Stomach smooth muscle (tissue), 2 donors: ENCODE measurements around the gene RPS27L.

ENCODE experiments used
- H3K27ac ChIP-seq: one replicate; pipeline ENCODE4 v1.7.0; 2013; ENCODE audit warnings: mild to moderate bottlenecking, low read length, inconsistent platforms
- H3K27me3 ChIP-seq, 2 donors: one replicate each; pipeline ENCODE4 v1.7.0; 2013; ENCODE audit warnings: low read length in 2 of 2; ENCODE audit not compliant: insufficient read depth in 2 of 2, control insufficient read depth in 1 of 2
- H3K36me3 ChIP-seq, 2 donors: one replicate each; pipeline ENCODE4 v1.7.0; 2013; ENCODE audit warnings: low read length in 2 of 2; ENCODE audit not compliant: control insufficient read depth in 2 of 2, insufficient read depth in 2 of 2
- H3K4me1 ChIP-seq: one replicate; pipeline ENCODE4 v1.7.0; 2013; ENCODE audit warnings: low read length; ENCODE audit not compliant: control insufficient read depth, insufficient read depth
- H3K4me3 ChIP-seq, 2 donors: one replicate each; pipeline ENCODE4 v1.7.0; 2013; ENCODE audit warnings: low read length in 2 of 2
- H3K9ac ChIP-seq, 2 donors: one replicate each; pipeline ENCODE4 v1.7.0; 2013; ENCODE audit warnings: low read length in 2 of 2, mild to moderate bottlenecking in 1 of 2
- H3K9me3 ChIP-seq, 2 donors: one replicate each; pipeline ENCODE4 v1.7.0; 2013; ENCODE audit warnings: low read length in 2 of 2; ENCODE audit not compliant: control insufficient read depth in 2 of 2
- donor health status: healthy.
- donor health status: Pancreatic carcinoma.

RPS27L gene

GRCh38 chr15:63136742-63137141 lies 20.5 kb downstream of the RPS27L start:
- no peak overlapping the region for H3K27ac ChIP-seq
- H3K4me1 ChIP-seq = peaks cover 4% of the 10 kb centered on the region
- no peak overlapping the region for H3K9ac ChIP-seq
- H3K4me3 ChIP-seq = no peak overlapping the region
- no peaks in the 10 kb centered on the region for H3K9me3 ChIP-seq
- H3K36me3 ChIP-seq = peaks cover 2 to 9% of the 10 kb centered on the region in 2 donors
- no peaks in the 10 kb centered on the region for H3K27me3 ChIP-seq

GRCh38 chr15:63135804-63136203 lies 21.5 kb downstream of the RPS27L start:
- Histone ChIP-seq H3K4me1 (peaks cover 4% of the 10 kb centered on the region), H3K36me3 (peaks cover 2 to 3% of the 10 kb centered on the region in 2 donors), H3K9me3 (no peaks in the 10 kb centered on the region), H3K9ac (no peak overlapping the region), H3K27me3 (no peaks in the 10 kb centered on the region), H3K4me3 (no peak overlapping the region), H3K27ac (no peak overlapping the region)

- no peak overlapping the region for H3K4me3 ChIP-seq
- H3K9ac ChIP-seq = no peak overlapping the region
- H3K27ac ChIP-seq = no peak overlapping the region
- H3K9me3 ChIP-seq = no peaks in the 10 kb centered on the region
- H3K4me1 ChIP-seq = peaks cover 4% of the 10 kb centered on the region
- peaks cover 2 to 3% of the 10 kb centered on the region in 2 donors for H3K36me3 ChIP-seq
- no peaks in the 10 kb centered on the region for H3K27me3 ChIP-seq
Measured at GRCh38 chr15:63135281-63135680, 22.0 kb downstream of the RPS27L start.

- no peak overlapping the region for H3K9ac ChIP-seq
- H3K4me1 ChIP-seq = peaks cover 4% of the 10 kb centered on the region
- H3K27ac ChIP-seq = no peak overlapping the region
- H3K27me3 ChIP-seq = no peaks in the 10 kb centered on the region
- H3K36me3 ChIP-seq = peaks cover 2 to 3% of the 10 kb centered on the region in 2 donors
- H3K9me3 ChIP-seq = no peaks in the 10 kb centered on the region
- no peak overlapping the region for H3K4me3 ChIP-seq
Measured at GRCh38 chr15:63134245-63134985, 22.9 kb downstream of the RPS27L start.

- H3K9me3 ChIP-seq = no peaks in the 10 kb centered on the region
- no peaks in the 10 kb centered on the region for H3K27me3 ChIP-seq
- H3K27ac ChIP-seq = no peak overlapping the region
- peaks cover 2 to 3% of the 10 kb centered on the region in 2 donors for H3K36me3 ChIP-seq
- peaks cover 4% of the 10 kb centered on the region for H3K4me1 ChIP-seq
- no peak overlapping the region for H3K9ac ChIP-seq
- no peak overlapping the region for H3K4me3 ChIP-seq
Measured at GRCh38 chr15:63133786-63134185, 23.5 kb downstream of the RPS27L start.

GRCh38 chr15:63126726-63127125 lies 30.6 kb downstream of the RPS27L start:
- Histone ChIP-seq H3K27ac (no peak overlapping the region), H3K4me3 (no peak overlapping the region), H3K36me3 (peaks cover 0 to 2% of the 10 kb centered on the region in 2 donors), H3K9me3 (no peaks in the 10 kb centered on the region), H3K4me1 (no peaks in the 10 kb centered on the region), H3K27me3 (no peaks in the 10 kb centered on the region), H3K9ac (no peak overlapping the region)

- H3K27ac ChIP-seq = no peak overlapping the region
- no peaks in the 10 kb centered on the region for H3K27me3 ChIP-seq
- no peak overlapping the region for H3K9ac ChIP-seq
- no peaks in the 10 kb centered on the region for H3K9me3 ChIP-seq
- no peak overlapping the region for H3K4me3 ChIP-seq
- H3K36me3 ChIP-seq = peaks cover 0 to 2% of the 10 kb centered on the region in 2 donors
- peaks cover 4% of the 10 kb centered on the region for H3K4me1 ChIP-seq
Measured at GRCh38 chr15:63124506-63124905, 32.8 kb downstream of the RPS27L start.

- Histone ChIP-seq H3K9me3 (no peaks in the 10 kb centered on the region), H3K27ac (peak overlapping the region; percentile 62), H3K4me1 (peaks cover 4% of the 10 kb centered on the region), H3K9ac (peak overlapping the region; percentile 44 to 60), H3K4me3 (peak overlapping the region; percentile 38 to 88), H3K36me3 (no peaks in the 10 kb centered on the region), H3K27me3 (no peaks in the 10 kb centered on the region)
Measured at GRCh38 chr15:63122002-63122875, 35.0 kb downstream of the RPS27L start.

GRCh38 chr15:63121382-63122001 lies 35.8 kb downstream of the RPS27L start, which contains the start of gene LACTB:
TSS of gene LACTB (plus strand) at chr15:63121861. CDS start at chr15:63121872, 11 bp downstream.
- Histone ChIP-seq H3K36me3 (no peaks in the 10 kb centered on the region), H3K4me1 (peaks cover 4% of the 10 kb centered on the region), H3K9me3 (no peaks in the 10 kb centered on the region), H3K27ac (peak within 1 kb of the TSS; percentile 88), H3K27me3 (no peaks in the 10 kb centered on the region), H3K4me3 (peak within 1 kb of the TSS; percentile 69 to 88), H3K9ac (peak within 1 kb of the TSS; percentile 70 to 95)

- H3K27ac ChIP-seq = no peak overlapping the region
- H3K27me3 ChIP-seq = no peaks in the 10 kb centered on the region
- H3K36me3 ChIP-seq = no peaks in the 10 kb centered on the region
- no peaks in the 10 kb centered on the region for H3K9me3 ChIP-seq
- H3K4me3 ChIP-seq = no peak overlapping the region
- no peak overlapping the region for H3K9ac ChIP-seq
- H3K4me1 ChIP-seq = peaks cover 4% of the 10 kb centered on the region
Measured at GRCh38 chr15:63118854-63119253, 38.4 kb downstream of the RPS27L start.
